ENCODE results near the gene A4GNT.
A peak's percentile ranks its signal among the peaks of the same experiment; 100 is the strongest.
"Not testable (repeated sequence)": the region's sequence is repeated elsewhere in the genome, so short reads cannot be mapped to it uniquely, and the experiment has no call there.

Gene A4GNT

DNA sequence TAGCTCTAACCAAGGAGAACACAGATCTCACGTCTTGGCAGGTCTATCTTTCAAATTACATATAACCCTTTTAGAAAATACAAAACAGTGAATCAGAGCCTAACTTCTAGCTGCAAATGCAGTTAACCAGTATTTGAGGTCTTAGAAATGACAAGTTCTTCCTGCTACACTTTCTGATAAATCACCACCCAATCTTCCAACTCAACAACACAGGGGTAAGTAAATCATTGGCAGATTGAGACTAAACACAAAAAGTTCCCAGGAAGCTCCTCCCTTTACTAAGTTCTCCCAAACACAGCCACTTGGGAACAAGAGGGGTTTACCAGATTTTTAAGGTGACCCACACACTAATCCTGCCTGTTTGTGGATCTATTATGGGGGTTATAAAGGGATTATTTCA lies at the start of gene A4GNT:
A4GNT (minus strand) TSS at position 152 of the 400 bp plus-strand sequence. CDS start 1,134 bp downstream, outside the sequence.
- no peak for DNase-seq

DNA sequence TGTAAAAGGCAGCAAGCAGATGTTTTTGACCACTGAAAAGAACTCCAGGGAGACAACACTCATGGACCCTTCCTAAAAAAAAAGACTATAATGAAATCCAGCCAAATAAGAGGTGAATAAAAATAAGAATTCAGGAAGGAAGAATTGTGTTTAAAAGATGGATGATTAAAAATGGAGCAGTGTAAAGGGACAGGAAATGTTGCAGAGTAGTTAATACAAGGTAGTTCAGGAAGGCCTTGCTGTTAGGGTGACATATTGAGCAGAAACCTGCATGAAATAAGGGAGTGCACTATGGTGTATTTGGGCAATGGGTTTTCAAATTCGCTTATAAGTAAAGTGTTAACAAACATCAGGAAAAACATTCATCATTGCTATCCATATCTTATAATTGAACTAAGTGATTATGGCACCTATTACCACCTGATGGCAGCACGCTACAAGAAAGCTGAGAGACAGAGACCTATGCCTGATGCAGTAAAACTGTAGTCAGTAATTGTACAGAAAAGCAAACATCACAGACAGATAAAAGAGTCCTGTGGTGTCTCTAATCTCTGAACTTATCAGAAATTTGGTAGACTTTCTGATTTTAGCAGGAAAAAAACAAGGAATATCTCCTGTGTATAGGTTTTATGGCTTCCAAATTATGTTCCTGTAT lies 48.3 kb upstream of the A4GNT start:
- peak; percentile 53 for DNase-seq

DNA sequence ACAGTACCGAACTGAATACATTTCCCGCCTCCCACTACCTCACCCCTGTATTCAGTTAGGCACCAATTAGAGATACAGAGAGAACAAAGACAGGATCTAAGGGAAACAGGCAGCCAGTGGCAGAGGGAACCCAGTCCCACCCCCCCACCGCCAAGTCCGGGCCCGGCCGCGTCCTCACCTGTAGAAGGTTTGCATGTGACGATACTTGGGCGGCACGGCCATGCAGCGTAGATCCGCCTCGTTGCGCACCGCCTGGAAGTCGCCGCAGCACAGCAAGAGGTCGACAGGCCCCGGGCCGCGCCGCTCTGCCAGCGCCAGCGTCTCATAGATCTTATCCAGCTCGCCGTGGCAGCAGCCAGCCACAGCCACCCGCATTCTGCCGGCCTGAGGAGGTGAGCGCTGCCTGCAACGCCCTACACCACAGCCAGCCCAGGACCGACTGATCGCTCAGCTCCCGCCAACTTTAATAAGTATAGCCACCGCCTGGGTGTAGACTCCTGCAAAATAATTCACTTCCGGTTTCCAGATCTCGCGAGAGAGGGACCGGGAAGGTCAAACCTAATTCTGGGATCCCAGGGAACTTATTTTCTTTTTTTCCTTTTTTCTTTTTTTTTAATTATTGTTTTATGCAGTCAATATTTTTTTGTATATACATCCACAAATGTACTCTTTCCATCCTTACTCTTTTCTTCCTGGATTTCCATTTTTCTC lies 42.4 kb upstream of the A4GNT start, which contains the start of gene DBR1:
DBR1 (minus strand) TSS at position 501 of the 711 bp plus-strand sequence; CDS start at position 375, 126 bp downstream.
- peak; percentile 77 for DNase-seq

DNA sequence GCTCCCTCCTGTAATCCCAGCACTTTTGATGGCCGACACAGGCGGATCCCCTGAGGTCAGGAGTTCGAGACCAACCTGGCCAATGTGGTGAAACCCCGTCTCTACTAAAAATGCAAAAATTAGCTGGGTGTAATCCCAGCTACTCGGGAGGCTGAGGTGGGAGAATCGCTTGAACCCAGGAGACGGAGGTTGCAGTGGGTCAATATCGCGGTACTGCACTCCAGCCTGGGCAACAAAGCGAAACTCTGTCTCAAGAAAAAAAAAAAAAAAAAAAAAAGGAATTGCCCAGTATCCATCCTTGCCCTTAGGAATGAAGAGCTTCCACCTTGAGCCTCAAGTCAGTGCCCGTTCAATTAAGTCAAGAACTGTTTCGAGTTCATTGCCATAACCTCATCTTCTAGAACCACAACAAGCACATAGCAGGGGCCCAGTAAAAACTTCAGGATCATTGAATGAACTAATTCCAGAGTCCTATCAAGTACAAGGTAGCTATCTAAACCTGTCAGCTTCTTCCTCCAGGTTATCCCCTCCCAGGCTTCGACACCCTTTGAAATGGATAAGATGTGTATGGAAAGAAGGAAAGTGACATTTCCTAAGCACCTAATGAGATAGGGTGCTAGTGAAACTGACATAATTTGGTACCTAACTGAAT lies 41.7 kb upstream of the A4GNT start:
- no peak for DNase-seq

GRCh38 chr3:138172625-138173024 lies 40.4 kb upstream of the A4GNT start:
- DNase-seq: no peak

DNA sequence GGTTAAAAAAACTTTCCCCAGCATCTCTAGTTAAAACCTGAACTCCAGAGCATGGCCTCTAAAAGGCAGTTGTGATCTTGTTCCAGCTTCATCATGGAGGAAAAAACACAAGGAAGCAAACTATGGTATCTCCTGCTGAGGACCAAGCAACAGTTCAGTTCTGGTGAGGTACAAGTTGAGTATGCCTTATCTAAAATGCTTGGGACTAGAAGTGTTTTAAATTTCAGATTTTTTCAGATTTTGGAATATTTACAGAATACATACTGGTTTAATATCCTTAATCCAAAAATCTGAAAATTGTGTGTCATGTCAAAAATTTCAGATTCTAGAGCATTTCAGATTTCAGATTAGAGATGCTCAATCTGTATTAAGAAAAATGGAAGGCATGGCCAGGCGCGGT lies 32.9 kb upstream of the A4GNT start:
- DNase-seq: no peak

DNA sequence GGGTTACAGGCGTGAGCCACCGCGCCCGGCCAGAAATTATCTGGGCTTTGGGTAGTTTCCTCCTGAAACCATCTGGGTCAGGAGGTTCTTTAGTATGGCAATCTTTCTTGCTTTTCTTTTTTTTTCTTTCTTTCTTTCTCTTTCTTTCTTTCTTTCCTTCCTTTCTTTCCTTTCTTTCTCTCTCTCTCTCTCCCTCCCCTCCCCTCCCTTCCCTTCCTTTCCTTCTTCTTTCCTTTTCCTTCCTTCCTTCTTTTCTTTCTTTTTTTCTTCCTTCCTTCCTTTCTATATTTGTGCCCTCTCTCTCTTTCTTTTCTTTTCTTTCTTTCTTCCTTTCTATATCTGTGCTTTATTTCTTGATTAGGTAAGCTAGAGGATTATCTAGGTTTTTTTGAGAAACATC lies 25.6 kb upstream of the A4GNT start:
- no peak for DNase-seq

DNA sequence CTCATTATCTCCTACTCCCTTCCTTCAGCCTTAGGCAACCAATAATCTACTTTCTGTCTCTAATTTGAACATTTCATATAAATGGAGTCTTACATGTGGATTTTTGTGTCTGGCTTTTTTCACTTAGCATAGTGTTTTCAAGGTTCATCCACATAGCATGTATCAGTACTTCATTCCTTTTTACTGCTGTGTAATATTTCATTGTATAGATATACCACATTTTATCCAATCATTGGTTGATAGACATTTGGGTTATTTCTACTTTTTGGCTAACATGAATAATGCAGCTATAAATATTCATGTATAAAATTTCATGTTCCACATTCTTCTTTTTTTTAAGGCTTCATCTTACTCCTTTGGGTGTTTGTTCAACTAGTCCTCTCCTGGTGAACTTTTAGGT lies 22.3 kb upstream of the A4GNT start:
- no peak for DNase-seq

DNA sequence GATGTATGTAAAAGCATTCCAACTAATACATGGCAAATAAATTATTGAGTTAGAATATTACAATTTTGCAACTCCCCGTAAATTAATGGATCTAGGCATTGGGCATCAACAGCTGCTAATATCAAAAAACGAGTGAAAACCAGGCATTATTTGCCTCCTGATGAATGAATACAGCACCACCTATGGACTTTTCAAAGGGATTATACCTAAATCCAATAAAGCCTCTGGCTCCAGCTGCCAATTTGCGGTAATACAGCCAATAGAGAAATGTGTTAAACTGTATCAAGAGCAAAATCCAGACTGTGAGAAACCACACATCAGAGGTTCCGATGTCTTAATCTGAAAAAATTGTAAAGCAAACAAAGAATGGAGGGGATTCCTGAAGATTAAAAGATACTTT lies 16.3 kb upstream of the A4GNT start:
- DNase-seq: no peak

- not testable (repeated sequence) for DNase-seq
Measured at GRCh38 chr3:138142181-138142580, 10.0 kb upstream of the A4GNT start.

GRCh38 chr3:138140940-138141339 lies 8.8 kb upstream of the A4GNT start:
- DNase-seq: no peak

- DNase-seq: no peak
Measured at GRCh38 chr3:138139691-138140090, 7.5 kb upstream of the A4GNT start.

GRCh38 chr3:138137861-138138260 lies 5.7 kb upstream of the A4GNT start:
- DNase-seq: no peak

DNA sequence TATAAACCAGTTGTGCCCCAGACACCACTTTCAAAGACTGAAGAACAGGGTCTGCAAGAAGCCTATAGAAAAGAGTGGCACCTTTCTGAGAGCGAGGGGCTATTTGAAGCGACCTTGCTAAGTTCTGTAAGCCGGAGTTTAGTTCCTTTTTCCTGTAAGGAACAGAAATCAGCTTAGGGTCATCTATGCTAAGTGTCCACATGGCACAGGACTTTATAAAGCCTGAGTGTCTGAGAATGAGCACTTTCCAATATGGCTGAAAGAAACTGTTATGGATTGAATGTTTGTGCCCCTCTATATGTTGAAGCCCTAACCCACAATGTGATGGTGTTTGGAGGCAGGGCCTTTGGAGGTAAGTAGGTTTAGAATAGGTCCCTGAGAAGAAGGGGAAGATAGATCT lies 4.0 kb upstream of the A4GNT start:
- no peak for DNase-seq

DNA sequence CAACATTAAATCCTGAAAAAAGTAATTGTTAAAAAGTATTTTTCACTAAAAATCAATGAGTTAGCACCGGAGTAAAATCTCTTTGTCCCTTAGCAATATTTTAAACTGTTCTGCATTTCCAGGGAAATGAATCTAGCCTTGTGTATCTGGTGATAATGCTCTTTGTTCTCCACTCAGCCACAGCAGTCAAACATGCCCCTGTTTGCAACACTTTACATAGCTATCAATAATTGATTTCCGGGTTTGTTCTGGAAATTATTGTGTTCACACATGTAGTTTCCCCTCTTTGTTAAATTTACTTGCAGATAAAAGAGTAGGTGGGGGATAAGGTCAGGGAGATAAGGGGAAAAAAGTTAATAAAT lies 3.6 kb upstream of the A4GNT start:
- no peak for DNase-seq

DNA sequence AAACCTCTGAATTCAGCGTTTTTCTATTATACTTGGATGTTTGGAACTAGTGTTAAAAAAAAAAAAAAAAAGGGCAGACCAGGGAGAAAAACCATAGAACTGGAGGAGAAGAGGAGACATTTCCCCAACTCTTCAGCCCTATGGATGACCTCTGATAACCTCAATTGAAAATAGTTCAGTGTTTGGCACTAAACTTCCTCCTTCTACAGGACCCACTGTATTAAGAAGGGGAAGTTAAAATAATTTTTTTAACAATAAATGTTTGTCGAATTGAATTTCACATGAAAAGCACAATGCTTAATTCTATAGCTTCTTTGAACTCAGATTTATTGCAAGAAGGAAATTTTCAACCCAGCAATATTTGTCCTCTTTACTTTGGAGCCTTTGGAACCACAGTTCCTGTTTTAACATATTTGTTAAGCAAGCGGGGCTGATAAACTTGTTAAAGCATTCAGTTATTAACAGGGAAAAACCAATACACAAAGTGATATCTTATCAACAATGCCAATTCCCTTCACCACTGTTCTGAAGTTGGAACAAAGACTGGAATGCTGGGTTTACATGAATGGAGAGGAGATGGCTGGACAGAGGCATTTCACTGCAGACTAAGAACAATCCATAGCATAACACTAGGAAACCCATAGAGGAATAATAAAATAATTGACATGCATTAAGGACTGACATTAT lies 3.1 kb upstream of the A4GNT start:
- DNase-seq: no peak

GRCh38 chr3:138127636-138128365 lies 4.4 kb downstream of the A4GNT start:
- no peak for DNase-seq

DNA sequence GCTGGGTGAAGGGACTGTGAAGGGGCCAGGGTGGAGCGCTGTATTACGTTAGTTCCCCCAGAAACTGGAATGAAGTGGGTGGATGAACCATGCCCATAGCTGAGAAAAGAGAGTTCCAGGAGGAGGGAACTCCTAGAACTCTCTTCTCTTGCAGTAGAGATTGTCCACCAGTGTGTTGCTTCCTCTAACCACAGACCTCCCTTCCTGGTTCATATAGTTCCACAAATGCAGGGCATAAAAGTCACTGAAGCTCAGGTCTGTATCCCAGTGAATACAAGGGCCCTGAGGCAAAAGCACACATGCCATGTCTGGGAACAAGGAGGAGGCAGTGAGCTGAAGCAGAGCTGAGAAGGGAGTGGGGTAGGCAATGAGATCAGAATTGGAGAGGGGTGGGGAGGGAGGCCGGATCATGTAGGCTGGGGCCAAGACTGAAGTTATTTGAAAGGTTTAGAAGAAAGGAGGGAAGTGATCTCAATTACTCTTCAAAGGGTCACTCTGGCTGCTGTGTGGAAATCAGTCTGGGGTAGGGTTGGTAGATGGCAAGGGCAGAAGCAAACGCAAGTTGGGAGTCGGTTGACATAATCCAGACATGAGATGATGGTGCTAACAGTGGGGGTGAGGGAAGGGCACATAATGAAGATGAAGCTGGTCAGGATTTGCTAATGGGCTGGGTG lies 6.5 kb downstream of the A4GNT start:
- DNase-seq: no peak

DNA sequence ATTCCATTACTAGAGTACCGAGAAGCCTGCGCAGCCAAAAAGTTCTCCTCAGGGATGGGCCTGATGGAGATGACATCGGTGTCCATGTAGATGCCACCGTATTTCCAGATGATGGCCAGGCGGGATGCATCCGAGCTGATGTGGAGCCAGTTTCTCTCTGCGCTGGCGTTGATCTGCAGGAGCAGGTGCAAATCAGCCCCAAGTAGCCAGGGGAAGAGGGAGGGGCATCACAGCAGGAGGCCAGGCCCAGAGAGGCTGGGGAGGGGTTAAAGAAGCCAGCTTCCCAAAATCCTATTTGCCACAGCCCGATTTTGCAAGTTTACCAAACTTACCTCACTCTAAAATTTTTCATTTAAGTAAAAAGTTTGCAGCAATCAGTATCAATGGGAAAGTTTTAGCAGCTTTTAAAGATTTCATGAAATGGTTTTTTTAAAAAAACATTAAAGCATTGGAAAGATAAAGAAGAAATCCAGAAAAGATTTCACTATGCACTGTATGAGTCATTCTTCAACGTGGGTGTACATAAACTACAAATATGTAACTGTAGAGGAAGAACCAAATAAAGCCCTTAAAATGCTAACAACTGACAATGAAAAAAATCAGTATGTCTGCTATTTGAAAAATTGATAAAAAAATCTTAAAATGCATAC lies 7.4 kb downstream of the A4GNT start:
- DNase-seq: no peak

DNA sequence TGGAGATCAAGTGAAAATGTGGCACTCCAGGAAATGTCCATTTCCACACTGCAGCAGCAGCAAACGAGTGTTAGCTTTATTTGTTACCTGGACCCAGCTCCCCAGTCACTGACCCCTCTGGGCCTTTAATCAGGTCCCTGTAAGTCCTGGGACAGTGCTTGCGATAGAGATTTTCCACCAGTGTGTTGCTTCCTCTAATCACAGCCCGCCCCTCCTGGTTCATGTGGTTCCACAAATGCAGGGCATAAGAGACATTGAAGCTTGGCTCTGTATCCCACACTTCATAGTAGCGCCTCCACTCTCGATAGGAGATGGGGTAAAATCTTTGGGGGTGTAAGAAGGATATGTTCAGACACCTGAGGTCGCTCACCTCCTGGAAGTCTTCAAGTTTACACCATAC lies 8.0 kb downstream of the A4GNT start:
- DNase-seq: no peak

DNA sequence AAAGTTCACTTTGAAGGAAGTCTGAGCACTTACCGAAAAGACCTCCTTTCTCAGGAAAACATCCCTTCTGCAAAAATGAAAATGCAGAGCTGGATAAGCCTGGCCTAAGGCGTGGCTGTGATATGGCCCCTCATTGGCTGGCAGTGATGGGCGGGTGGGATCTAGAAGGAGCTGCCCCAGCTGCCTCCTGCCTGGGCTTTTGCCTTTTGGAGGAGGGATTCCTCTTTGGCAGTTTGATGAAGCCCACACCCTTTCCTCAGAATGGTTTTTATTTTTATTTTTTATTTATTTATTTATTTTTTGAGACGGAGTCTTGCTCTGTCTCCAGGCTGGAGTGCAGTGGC lies 12.8 kb downstream of the A4GNT start:
- DNase-seq: no peak

Data from CD4-positive, alpha-beta T cell treated with Interleukin-6 for 4 hours (primary cell).